Cardiac fibroblast (primary cell): ENCODE results near the gene TMEM243.

Experiments used
- DNase-seq, 2 donors: peaks; one replicate each; pipeline versions ENCODE4 v3.0.0 to v3.0.0-alpha.2; 2010; ENCODE audit warnings: low read depth in 2 of 2
- H3K4me3 ChIP-seq, 2 donors: replicated peaks in 1 of 2; 1 replicate in 1 of 2; 2 replicates in 1 of 2; pipeline ENCODE4 v1.5.1; 2011; ENCODE audit warnings: low read depth in 2 of 2, low read length in 2 of 2, mild to moderate bottlenecking in 2 of 2, moderate library complexity in 1 of 2
- CTCF ChIP-seq: IDR thresholded peaks from one replicate; pipeline ENCODE4 v1.5.1; 2011; ENCODE audit warnings: low read depth, mild to moderate bottlenecking, low read length, inconsistent platforms

Gene TMEM243

GRCh38 chr7:87164433-87164832 lies 55.1 kb downstream of the TMEM243 start:
- no peak for TF ChIP-seq CTCF

GRCh38 chr7:87159538-87159937 lies 60.0 kb downstream of the TMEM243 start:
- DNase-seq: peak in 1 of 2 donors; percentile 3
- H3K4me3 ChIP-seq: no peak overlapping the region
- TF ChIP-seq CTCF: no peak

More at GRCh38 chr7:87164433-87164832, 55.1 kb downstream of the TMEM243 start:
- no peak for DNase-seq
- H3K4me3 ChIP-seq: no peak overlapping the region

- H3K4me3 ChIP-seq: no peak overlapping the region
- TF ChIP-seq CTCF: no peak
- DNase-seq: peak in 1 of 2 donors; percentile 32
These were observed 62.8 kb downstream of the TMEM243 start for GRCh38 chr7:87156709-87157108.

- peak in 1 of 2 donors; percentile 17 for DNase-seq
- no peak overlapping the region for H3K4me3 ChIP-seq
- no peak for TF ChIP-seq CTCF
These were observed 63.7 kb downstream of the TMEM243 start for GRCh38 chr7:87155788-87156187.

GRCh38 chr7:87154569-87154968 lies 65.0 kb downstream of the TMEM243 start:
- peak overlapping the region; percentile 74 to 79 for H3K4me3 ChIP-seq
- DNase-seq: no peak
- TF ChIP-seq CTCF: no peak

- TF ChIP-seq CTCF: no peak
- no peak for DNase-seq
- peak overlapping the region; percentile 74 to 79 for H3K4me3 ChIP-seq
These were observed 65.4 kb downstream of the TMEM243 start for GRCh38 chr7:87154166-87154565.
